Stimulated activated effector memory CD8-positive, alpha-beta T cell treated with anti-CD3 and anti-CD28 coated beads, Interleukin-12 subunit alpha, Interleukin-12 subunit beta, amount 100 ng/mL, for 72 hours (primary cell): ENCODE data around the gene PRICKLE4.
"Not testable (repeated sequence)": the region's sequence is repeated elsewhere in the genome, so short reads cannot be mapped to it uniquely, and the experiment has no call there.

ENCODE experiments used
- ATAC-seq: fragments of 150-1000 bp; cut with Tn5 transposase; 2 replicates; pipeline ENCODE4 v1.10.0; 2021
- DNase-seq, 2 donors: peaks; one replicate each; pipeline ENCODE4 v3.0.0; 2021 to 2022; ENCODE audit warnings: low spot score in 2 of 2
- H3K27ac Mint-ChIP-seq: one replicate; pipeline ENCODE4 v1.8.0; 2022; ENCODE audit warnings: mild to moderate bottlenecking, mixed read lengths
- H3K36me3 Mint-ChIP-seq: one replicate; pipeline ENCODE4 v1.8.0; 2022; ENCODE audit warnings: mild to moderate bottlenecking, mixed read lengths
- H3K4me1 Mint-ChIP-seq: one replicate; pipeline ENCODE4 v1.8.0; 2022; ENCODE audit warnings: mixed read lengths
- H3K4me3 Mint-ChIP-seq: one replicate; pipeline ENCODE4 v1.8.0; 2022; ENCODE audit warnings: mild to moderate bottlenecking, mixed read lengths
- H3K9me3 Mint-ChIP-seq: one replicate; pipeline ENCODE4 v1.8.0; 2022; ENCODE audit warnings: mixed read lengths

The PRICKLE4 gene

GRCh38 chr6:41798901-41799558 lies 18.4 kb downstream of the PRICKLE4 start:
- no peak overlapping the region for H3K27ac Mint-ChIP-seq
- peaks cover 15% of the 10 kb centered on the region for H3K36me3 Mint-ChIP-seq
- DNase-seq (no peak), ATAC-seq (no peak)
- H3K4me3 Mint-ChIP-seq: no peak overlapping the region
- no peaks in the 10 kb centered on the region for H3K9me3 Mint-ChIP-seq
- no peaks in the 10 kb centered on the region for H3K4me1 Mint-ChIP-seq

GRCh38 chr6:41799559-41799911 lies 19.0 kb downstream of the PRICKLE4 start:
- ATAC-seq (no peak), DNase-seq (no peak)
- H3K4me3 Mint-ChIP-seq: no peak overlapping the region
- H3K4me1 Mint-ChIP-seq: no peaks in the 10 kb centered on the region
- H3K36me3 Mint-ChIP-seq: peaks cover 15% of the 10 kb centered on the region
- no peaks in the 10 kb centered on the region for H3K9me3 Mint-ChIP-seq
- no peak overlapping the region for H3K27ac Mint-ChIP-seq

- no peak for ATAC-seq
Observed at GRCh38 chr6:41801380-41801779, 20.8 kb downstream of the PRICKLE4 start.

GRCh38 chr6:41805830-41806774 lies 25.5 kb downstream of the PRICKLE4 start:
- Mint-ChIP-seq H3K9me3 (no peaks in the 10 kb centered on the region), H3K4me1 (no peaks in the 10 kb centered on the region), H3K27ac (no peak overlapping the region), H3K4me3 (no peak overlapping the region), H3K36me3 (peaks cover 6% of the 10 kb centered on the region)
- ATAC-seq (no peak), DNase-seq (no peak)

More at GRCh38 chr6:41801380-41801779, 20.8 kb downstream of the PRICKLE4 start:
- DNase-seq: no peak
- Mint-ChIP-seq H3K36me3 (peaks cover 12% of the 10 kb centered on the region), H3K27ac (no peak overlapping the region), H3K9me3 (no peaks in the 10 kb centered on the region), H3K4me1 (no peaks in the 10 kb centered on the region), H3K4me3 (no peak overlapping the region)

- Mint-ChIP-seq H3K36me3 (peaks cover under 1% of the 10 kb centered on the region), H3K4me1 (no peaks in the 10 kb centered on the region), H3K9me3 (no peaks in the 10 kb centered on the region), H3K4me3 (no peak overlapping the region), H3K27ac (no peak overlapping the region)
- DNase-seq: no peak
- no peak for ATAC-seq
Observed at GRCh38 chr6:41811095-41811494, 30.5 kb downstream of the PRICKLE4 start.

GRCh38 chr6:41811946-41812345 lies 31.4 kb downstream of the PRICKLE4 start:
- not testable (repeated sequence) for H3K4me3 Mint-ChIP-seq, H3K9me3 Mint-ChIP-seq, H3K27ac Mint-ChIP-seq, ATAC-seq, H3K36me3 Mint-ChIP-seq, H3K4me1 Mint-ChIP-seq, DNase-seq

- Mint-ChIP-seq H3K27ac (no peak overlapping the region), H3K36me3 (no peaks in the 10 kb centered on the region), H3K4me3 (no peak overlapping the region), H3K4me1 (no peaks in the 10 kb centered on the region), H3K9me3 (no peaks in the 10 kb centered on the region)
- DNase-seq (no peak), ATAC-seq (no peak)
Observed at GRCh38 chr6:41813469-41813868, 32.9 kb downstream of the PRICKLE4 start.

- DNase-seq: no peak
- Mint-ChIP-seq H3K4me3 (no peak overlapping the region), H3K9me3 (no peaks in the 10 kb centered on the region), H3K36me3 (no peaks in the 10 kb centered on the region), H3K4me1 (no peaks in the 10 kb centered on the region), H3K27ac (no peak overlapping the region)
- no peak for ATAC-seq
Observed at GRCh38 chr6:41813956-41814355, 33.4 kb downstream of the PRICKLE4 start.

GRCh38 chr6:41814629-41815028 lies 34.0 kb downstream of the PRICKLE4 start:
- H3K27ac Mint-ChIP-seq: no peak overlapping the region
- no peak overlapping the region for H3K4me3 Mint-ChIP-seq
- DNase-seq (no peak), ATAC-seq (no peak)
- H3K4me1 Mint-ChIP-seq: no peaks in the 10 kb centered on the region
- no peaks in the 10 kb centered on the region for H3K9me3 Mint-ChIP-seq
- no peaks in the 10 kb centered on the region for H3K36me3 Mint-ChIP-seq

- no peaks in the 10 kb centered on the region for H3K4me1 Mint-ChIP-seq
- no peak overlapping the region for H3K4me3 Mint-ChIP-seq
- H3K9me3 Mint-ChIP-seq: no peaks in the 10 kb centered on the region
- no peak for DNase-seq
- H3K36me3 Mint-ChIP-seq: no peaks in the 10 kb centered on the region
- no peak for ATAC-seq
- H3K27ac Mint-ChIP-seq: no peak overlapping the region
Observed at GRCh38 chr6:41815587-41815986, 35.0 kb downstream of the PRICKLE4 start.

GRCh38 chr6:41818271-41819054 lies 37.9 kb downstream of the PRICKLE4 start:
- DNase-seq: no peak
- H3K27ac Mint-ChIP-seq: no peak overlapping the region
- no peaks in the 10 kb centered on the region for H3K9me3 Mint-ChIP-seq
- no peak for ATAC-seq
- no peaks in the 10 kb centered on the region for H3K4me1 Mint-ChIP-seq
- H3K4me3 Mint-ChIP-seq: no peak overlapping the region
- H3K36me3 Mint-ChIP-seq: no peaks in the 10 kb centered on the region

GRCh38 chr6:41821266-41821665 lies 40.7 kb downstream of the PRICKLE4 start:
- Mint-ChIP-seq H3K4me3 (no peak overlapping the region), H3K9me3 (no peaks in the 10 kb centered on the region), H3K36me3 (peaks cover 4% of the 10 kb centered on the region), H3K27ac (no peak overlapping the region), H3K4me1 (no peaks in the 10 kb centered on the region)
- ATAC-seq (no peak), DNase-seq (no peak)

- no peaks in the 10 kb centered on the region for H3K4me1 Mint-ChIP-seq
- no peak overlapping the region for H3K4me3 Mint-ChIP-seq
- no peak for ATAC-seq
- H3K9me3 Mint-ChIP-seq: no peaks in the 10 kb centered on the region
- H3K36me3 Mint-ChIP-seq: peaks cover 4% of the 10 kb centered on the region
- no peak overlapping the region for H3K27ac Mint-ChIP-seq
- no peak for DNase-seq
Observed at GRCh38 chr6:41822021-41822420, 41.4 kb downstream of the PRICKLE4 start.

GRCh38 chr6:41823178-41823577 lies 42.6 kb downstream of the PRICKLE4 start:
- Mint-ChIP-seq H3K9me3 (no peaks in the 10 kb centered on the region), H3K4me3 (no peak overlapping the region), H3K27ac (no peak overlapping the region), H3K36me3 (peaks cover 4% of the 10 kb centered on the region), H3K4me1 (no peaks in the 10 kb centered on the region)
- ATAC-seq (no peak), DNase-seq (no peak)
